K562 (cell line): Measurements from ENCODE around the gene C9orf153.

ENCODE experiments used
- FOSL1 ChIP-seq: fragments of 200-800 bp; sonication (Bioruptor generic); conservative IDR thresholded peaks from 2 replicates; pipeline ENCODE4 v1.6.1; 2016; ENCODE audit warnings: missing genetic modification characterization, missing compliant biosample characterization
- NFYB ChIP-seq: IDR thresholded peaks from 2 replicates; pipeline ENCODE4 v1.6.1; 2011; ENCODE audit warnings: mild to moderate bottlenecking, moderate library complexity; ENCODE audit not compliant: insufficient read length; ENCODE audit errors: extremely low read depth
- PATZ1 ChIP-seq: fragments of 250-450 bp; sonication (Bioruptor Pico); IDR thresholded peaks from 2 replicates; pipeline ENCODE4 v1.5.0; 2020; ENCODE audit warnings: mild to moderate bottlenecking, borderline replicate concordance
- YBX1 ChIP-seq: fragments of 450-650 bp; IDR thresholded peaks from 2 replicates; pipeline ENCODE4 v1.7.1; 2016; ENCODE audit warnings: mild to moderate bottlenecking
- ZNF436 ChIP-seq: fragments of 250-450, 450-650 bp; sonication (Bioruptor Pico); formaldehyde crosslinking; IDR thresholded peaks from 2 replicates; pipeline ENCODE4 v1.7.0; 2020; ENCODE audit warnings: mild to moderate bottlenecking

GRCh38 chr9:86301686-86302085 lies 42.2 kb upstream of the C9orf153 start:
- no peak for TF ChIP-seq YBX1
- TF ChIP-seq PATZ1 (CRISPR knock-in tag): no peak
- no peak for TF ChIP-seq ZNF436 (CRISPR knock-in tag)
- no peak for TF ChIP-seq FOSL1
- no peak for TF ChIP-seq NFYB
